Mesendoderm (in vitro differentiated cells): ENCODE measurements around the gene CD70.
"Not testable (repeated sequence)": the region's sequence is repeated elsewhere in the genome, so short reads cannot be mapped to it uniquely, and the experiment has no call there.

Experiments
- DNase-seq: peaks from one replicate; pipeline ENCODE4 v3.0.0; 2013
- H2AK5ac ChIP-seq: 2 replicates; pipeline ENCODE4 v1.6.1; 2013; ENCODE audit warnings: low read length, inconsistent platforms
- H2BK120ac ChIP-seq: 2 replicates; pipeline ENCODE4 v1.6.1; 2013; ENCODE audit warnings: low read depth, mild to moderate bottlenecking, low read length, moderate library complexity, mixed read lengths
- H2BK15ac ChIP-seq: replicated peaks from 2 replicates; pipeline ENCODE4 v1.6.1; 2013; ENCODE audit warnings: low read depth, mild to moderate bottlenecking, moderate library complexity
- H2BK5ac ChIP-seq: 2 replicates; pipeline ENCODE4 v1.6.1; 2013; ENCODE audit warnings: low read length, inconsistent platforms
- H3K18ac ChIP-seq: 2 replicates; pipeline ENCODE4 v1.6.1; 2013; ENCODE audit warnings: mild to moderate bottlenecking, low read length, mixed read lengths
- H3K23ac ChIP-seq: one replicate; pipeline ENCODE4 v1.6.1; 2013; ENCODE audit warnings: low read length
- H3K27ac ChIP-seq: 2 replicates; pipeline ENCODE4 v1.5.1; 2013; ENCODE audit warnings: low read depth, mild to moderate bottlenecking, inconsistent platforms, low read length, moderate library complexity
- H3K27me3 ChIP-seq: 2 replicates; pipeline ENCODE4 v1.6.1; 2013; ENCODE audit warnings: low read length, control low read depth, mild to moderate bottlenecking, inconsistent platforms; ENCODE audit not compliant: insufficient read depth, poor library complexity
- H3K36me3 ChIP-seq: 2 replicates; pipeline ENCODE4 v1.6.1; 2013; ENCODE audit warnings: low read length, inconsistent platforms; ENCODE audit not compliant: control insufficient read depth, insufficient read depth
- H3K4ac ChIP-seq: one replicate; pipeline ENCODE4 v1.6.1; 2013; ENCODE audit warnings: low read depth, mild to moderate bottlenecking, low read length, moderate library complexity
- H3K4me1 ChIP-seq: 2 replicates; pipeline ENCODE4 v1.6.1; 2013; ENCODE audit warnings: low read depth, low read length, inconsistent platforms; ENCODE audit not compliant: control insufficient read depth
- H3K4me2 ChIP-seq: 2 replicates; pipeline ENCODE4 v1.6.1; 2013; ENCODE audit warnings: low read length
- H3K4me3 ChIP-seq: 2 replicates; pipeline ENCODE4 v1.5.1; 2013; ENCODE audit warnings: mild to moderate bottlenecking, low read length
- H3K56ac ChIP-seq: one replicate; pipeline ENCODE4 v1.6.1; 2013; ENCODE audit warnings: low read length
- H3K79me1 ChIP-seq: 2 replicates; pipeline ENCODE4 v1.6.1; 2013; ENCODE audit warnings: low read length, inconsistent platforms
- H3K79me2 ChIP-seq: 2 replicates; pipeline ENCODE4 v1.6.1; 2013; ENCODE audit warnings: mild to moderate bottlenecking, low read length; ENCODE audit not compliant: control insufficient read depth, insufficient read depth
- H3K9ac ChIP-seq: 2 replicates; pipeline ENCODE4 v1.6.1; 2013; ENCODE audit warnings: low read length, inconsistent platforms
- H4K5ac ChIP-seq: one replicate; pipeline ENCODE4 v1.6.1; 2013; ENCODE audit warnings: low read length
- H4K8ac ChIP-seq: one replicate; pipeline ENCODE4 v1.6.1; 2013; ENCODE audit warnings: low read depth, mild to moderate bottlenecking, control low read depth, low read length, moderate library complexity
- WGBS: extraction: QIAGEN DNeasy Blood & Tissue Kit; methylation state at CpG from one replicate; pipeline ENCODE4 v1.1.7; 2013; ENCODE audit warnings: low lambda C conversion rate, missing lambda C conversion rate; ENCODE audit not compliant: insufficient coverage; ENCODE audit errors: extremely low coverage; 5-methylcytosine and 5-hydroxymethylcytosine counted together

The CD70 gene

GRCh38 chr19:6566727-6567126 is 24.2 kb downstream of the CD70 start:
- not testable (repeated sequence) for H3K4me2 ChIP-seq, H2BK15ac ChIP-seq, H4K8ac ChIP-seq, H3K4ac ChIP-seq, H2BK120ac ChIP-seq, H3K18ac ChIP-seq, H3K36me3 ChIP-seq, H2BK5ac ChIP-seq, H3K56ac ChIP-seq, H4K5ac ChIP-seq, H3K4me1 ChIP-seq, H3K4me3 ChIP-seq, H3K23ac ChIP-seq, H3K27ac ChIP-seq, DNase-seq, H3K27me3 ChIP-seq, H2AK5ac ChIP-seq, H3K9ac ChIP-seq, H3K79me2 ChIP-seq, H3K79me1 ChIP-seq
- WGBS = no CpG with 5 or more reads among the region's 3 CpGs

GRCh38 chr19:6564393-6564792 is 26.6 kb downstream of the CD70 start:
- H2BK5ac ChIP-seq = no peak overlapping the region
- H3K56ac ChIP-seq = no peak overlapping the region
- no peaks in the 10 kb centered on the region for H3K36me3 ChIP-seq
- H4K5ac ChIP-seq = no peak overlapping the region
- peak; percentile 30 for DNase-seq
- H4K8ac ChIP-seq = no peak overlapping the region
- no peak overlapping the region for H2BK15ac ChIP-seq
- no peaks in the 10 kb centered on the region for H3K79me2 ChIP-seq
- H2BK120ac ChIP-seq = no peak overlapping the region
- H3K27me3 ChIP-seq = no peaks in the 10 kb centered on the region
- no peaks in the 10 kb centered on the region for H3K4me1 ChIP-seq
- H3K4me3 ChIP-seq = no peak overlapping the region
- H3K4ac ChIP-seq = no peak overlapping the region
- no CpG with 5 or more reads among the region's 2 CpGs for WGBS
- H3K9ac ChIP-seq = no peak overlapping the region
- H3K18ac ChIP-seq = no peak overlapping the region
- H3K4me2 ChIP-seq = no peak overlapping the region
- no peaks in the 10 kb centered on the region for H3K79me1 ChIP-seq
- no peak overlapping the region for H3K27ac ChIP-seq
- H3K23ac ChIP-seq = no peak overlapping the region
- no peak overlapping the region for H2AK5ac ChIP-seq

- not testable (repeated sequence) for H3K23ac ChIP-seq, H2BK15ac ChIP-seq, H3K56ac ChIP-seq, H3K4me1 ChIP-seq, DNase-seq, H3K18ac ChIP-seq, H2BK120ac ChIP-seq, H3K27ac ChIP-seq, H3K27me3 ChIP-seq, H3K4ac ChIP-seq, H3K4me2 ChIP-seq, H3K36me3 ChIP-seq, H3K4me3 ChIP-seq, H4K8ac ChIP-seq, H4K5ac ChIP-seq, H3K79me1 ChIP-seq, H3K79me2 ChIP-seq, H2AK5ac ChIP-seq, H3K9ac ChIP-seq, H2BK5ac ChIP-seq
- WGBS = no CpG with 5 or more reads among the region's 1 CpG
Measured at GRCh38 chr19:6562437-6562836, 28.5 kb downstream of the CD70 start.

- Histone ChIP-seq H3K79me1 (no peaks in the 10 kb centered on the region), H3K4me1 (no peaks in the 10 kb centered on the region), H4K8ac (no peak overlapping the region), H3K4me2 (no peak overlapping the region), H3K27me3 (no peaks in the 10 kb centered on the region), H3K56ac (no peak overlapping the region), H3K4me3 (no peak overlapping the region), H3K79me2 (no peaks in the 10 kb centered on the region), H3K9ac (no peak overlapping the region), H3K18ac (no peak overlapping the region), H4K5ac (no peak overlapping the region), H3K36me3 (no peaks in the 10 kb centered on the region), H3K23ac (no peak overlapping the region), H2BK15ac (no peak overlapping the region), H3K27ac (no peak overlapping the region), H2AK5ac (no peak overlapping the region), H2BK120ac (no peak overlapping the region), H2BK5ac (no peak overlapping the region), H3K4ac (no peak overlapping the region)
- DNase-seq = no peak
- 100% methylated on average over 1 of the region's 11 CpGs for WGBS
Measured at GRCh38 chr19:6556480-6557195, 34.3 kb downstream of the CD70 start.

- Histone ChIP-seq H3K18ac (no peak overlapping the region), H3K23ac (no peak overlapping the region), H3K36me3 (no peaks in the 10 kb centered on the region), H2BK5ac (no peak overlapping the region), H3K4me3 (no peak overlapping the region), H3K56ac (no peak overlapping the region), H3K9ac (no peak overlapping the region), H3K79me1 (no peaks in the 10 kb centered on the region), H2AK5ac (no peak overlapping the region), H3K4ac (no peak overlapping the region), H2BK15ac (no peak overlapping the region), H3K27ac (no peak overlapping the region), H3K4me1 (no peaks in the 10 kb centered on the region), H3K79me2 (no peaks in the 10 kb centered on the region), H4K5ac (no peak overlapping the region), H4K8ac (no peak overlapping the region), H3K4me2 (no peak overlapping the region), H2BK120ac (no peak overlapping the region), H3K27me3 (no peaks in the 10 kb centered on the region)
- DNase-seq = no peak
- 100% methylated on average over 2 of the region's 2 CpGs for WGBS
Measured at GRCh38 chr19:6556043-6556449, 34.9 kb downstream of the CD70 start.
